GM12878 (cell line): Measurements from ENCODE around the gene BANP. TPM values are rescaled to one million over a fixed set of nuclear protein-coding genes. Genes with fewer than 3 reads are reported as not detected.

Experiments
- ATAC-seq: fragments of 200-7000 bp; cut with Tn5 transposase; 3 replicates; pipeline ENCODE4 v1.9.1; 2020; ENCODE audit warnings: mild to moderate bottlenecking, moderate library complexity
- BruUV-seq: library from RNA; stranded (reverse); fragments of 400-500 nt; replicated peaks from 2 replicates; lab custom pipeline; 2021; lab: Mats Ljungman, UMichigan
- CTCF ChIA-PET: fragments of 300-600 bp; sonication (Branson Sonifier 250); formaldehyde crosslinking; extraction: SDS; loops from one replicate; lab custom pipeline; 2021; ENCODE audit warnings: inconsistent platforms; lab: Yijun Ruan, JAX
- POLR2A ChIA-PET: fragments of 350-600 bp; formaldehyde crosslinking; extraction: SDS; loops from one replicate; lab custom pipeline; 2021; ENCODE audit warnings: inconsistent platforms; lab: Charles Lee
- RAD21 ChIA-PET: fragments of 300-600 bp; sonication (Branson Sonifier 250); formaldehyde crosslinking; loops from one replicate; lab custom pipeline; 2023; ENCODE audit warnings: antibody characterized with exemption; ENCODE audit not compliant: unreplicated experiment; lab: Charles Lee
- SMC1A ChIA-PET: fragments of 300-600 bp; sonication (Branson Sonifier 250); formaldehyde crosslinking; loops from one replicate; lab custom pipeline; 2023; ENCODE audit not compliant: unreplicated experiment, uncharacterized antibody; lab: Charles Lee
- DNase-seq: peaks from one replicate; pipeline ENCODE4 v3.0.0-alpha.2; 2011; ENCODE audit warnings: low read depth, low spot score
- FAIRE-seq: peaks from 3 replicates; lab custom pipeline; 2011; peaks lifted over from hg19 to GRCh38; lab: Jason Lieb, UNC
- H2AFZ ChIP-seq: 2 replicates; pipeline ENCODE4 v1.6.0; 2011; ENCODE audit warnings: low read depth, low read length, control low read depth; ENCODE audit not compliant: control insufficient read depth
- H3K27ac ChIP-seq: 2 replicates; pipeline ENCODE4 v1.5.1; 2011; ENCODE audit warnings: control low read depth; ENCODE audit not compliant: control insufficient read depth, insufficient read depth
- H3K27me3 ChIP-seq, 2 experiments: replicated peaks in 1 of 2; 2 replicates each; pipeline versions ENCODE4 v1.6.0 to v1.6.1; 2011; ENCODE audit warnings: low read length in 1 of 2; ENCODE audit not compliant: control insufficient read depth in 2 of 2, insufficient read depth in 2 of 2
- H3K36me3 ChIP-seq, 2 experiments: 2 replicates each; pipeline ENCODE4 v1.5.1; 2011; ENCODE audit warnings: low read length in 1 of 2; ENCODE audit not compliant: control insufficient read depth in 2 of 2, insufficient read depth in 2 of 2
- H3K4me1 ChIP-seq: 2 replicates; pipeline ENCODE4 v1.6.1; 2011; ENCODE audit warnings: mild to moderate bottlenecking, low read length, moderate library complexity, mixed read lengths; ENCODE audit not compliant: control insufficient read depth, insufficient read depth
- H3K4me2 ChIP-seq: 2 replicates; pipeline ENCODE4 v1.6.0; 2011; ENCODE audit warnings: control low read depth; ENCODE audit not compliant: control insufficient read depth, insufficient read depth
- H3K4me3 ChIP-seq: fragments of 200-600 bp; sonication (generic); 2 replicates; pipeline ENCODE4 v1.5.1; 2016
- H3K79me2 ChIP-seq: 2 replicates; pipeline ENCODE4 v1.6.0; 2011; ENCODE audit warnings: low read length; ENCODE audit not compliant: control insufficient read depth, insufficient read depth
- H3K9ac ChIP-seq: 2 replicates; pipeline ENCODE4 v1.8.0; 2011; ENCODE audit warnings: low read length, control low read depth, mixed read lengths; ENCODE audit not compliant: control insufficient read depth, insufficient read depth
- H3K9me3 ChIP-seq: replicated peaks from 3 replicates; pipeline ENCODE4 v1.5.1; 2011; ENCODE audit warnings: mild to moderate bottlenecking, low read length; ENCODE audit not compliant: control insufficient read depth, insufficient read depth
- H4K20me1 ChIP-seq: 2 replicates; pipeline ENCODE4 v1.6.0; 2011; ENCODE audit not compliant: control insufficient read depth, insufficient read depth
- CHD2 ChIP-seq: IDR thresholded peaks from 2 replicates; pipeline ENCODE4 v1.6.1; 2011; ENCODE audit warnings: low read depth, low read length, improper control_type of control experiment, borderline replicate concordance
- MAX ChIP-seq: IDR thresholded peaks from 2 replicates; pipeline ENCODE4 v1.6.1; 2012; ENCODE audit warnings: low read depth, low read length, improper control_type of control experiment
- MTA3 ChIP-seq: IDR thresholded peaks from 2 replicates; pipeline ENCODE4 v1.6.1; 2012; ENCODE audit warnings: low read length, inconsistent platforms, borderline replicate concordance
- PKNOX1 ChIP-seq: fragments of 450-650 bp; IDR thresholded peaks from 2 replicates; pipeline ENCODE4 v1.6.1; 2016; ENCODE audit warnings: mild to moderate bottlenecking
- PRDM15 ChIP-seq: fragments of 450-650 bp; formaldehyde crosslinking; IDR thresholded peaks from 2 replicates; pipeline ENCODE4 v1.4.0; 2020; ENCODE audit warnings: mild to moderate bottlenecking, moderate library complexity
- SPI1 ChIP-seq: IDR thresholded peaks from 2 replicates; pipeline ENCODE4 v1.6.1; 2011; ENCODE audit warnings: low read depth, mild to moderate bottlenecking, low read length, moderate library complexity, borderline replicate concordance; ENCODE audit not compliant: insufficient read depth
- WGBS: methylation state at CpG from one replicate; pipeline ENCODE4 v1.1.6; 2016; ENCODE audit warnings: low lambda C conversion rate; ENCODE audit not compliant: insufficient replicate concordance, insufficient coverage; ENCODE audit errors: missing lambda C conversion rate; 5-methylcytosine and 5-hydroxymethylcytosine counted together
- in situ Hi-C: fragments of 300-500 bp; cut with MboI; formaldehyde crosslinking; loops from 9 replicates; pipeline ENCODE4 v1.14.3; 2018; ENCODE audit warnings: mixed read lengths
- intact Hi-C: fragments of 100-400 bp; cut with micrococcal nuclease; formaldehyde crosslinking; loops from one replicate; pipeline ENCODE4 v1.14.2; 2022; ENCODE audit not compliant: unreplicated experiment
- polyA plus RNA-seq, 11 experiments: library from polyadenylated mRNA; depleted of rRNA in 4 of 11; unstranded in 6 of 11; stranded (reverse) in 5 of 11; fragments of >200 nt; fragmentation: Nextera tagmentation in 4 of 11; fragmentation: Illumina TruSeq in 1 of 11; extraction: Ambion mirVana in 4 of 11; extraction: Trizol in 1 of 11; gene quantifications; 1 replicate in 1 of 11; 2 replicates in 10 of 11; pipeline versions ENCODE4 v1.2.1 to v1.2.3, GENCODE V29; 2011 to 2016; ENCODE audit warnings: inconsistent platforms in 2 of 11, missing spikeins in 2 of 11, low read depth in 1 of 11
- total RNA-seq, 4 experiments: library from RNA; depleted of rRNA in 3 of 4; stranded (reverse); fragments of >200 nt in 3 of 4; fragmentation: Illumina TruSeq in 1 of 4; extraction: Trizol in 1 of 4; gene quantifications; 2 replicates each; pipeline versions ENCODE4 v1.2.1 to v1.2.3, GENCODE V29; 2013 to 2021

Gene BANP
- total and polyA plus RNA-seq, 10 of the 15 experiments (the other 5 are each of a cell fraction or from before 2014, with no cell fraction given) = 3.9 to 21.9 (median 12.2) TPM

GRCh38 chr16:87956098-87956364 lies 4.8 kb downstream of the BANP start:
- H3K4me1 ChIP-seq = peaks cover 20% of the 10 kb centered on the region

More at GRCh38 chr16:87956098-87956364, 4.8 kb downstream of the BANP start:
- intact Hi-C loops = loop anchor here (5.0 to 10.0 kb wide), 2 partner anchors 89 to 481 kb away; no protein-coding TSS in a partner anchor
- Histone ChIP-seq H4K20me1 (no peaks in the 10 kb centered on the region), H3K27me3 (no peaks in the 10 kb centered on the region), H3K36me3 (peaks cover 0 to 10% of the 10 kb centered on the region in 2 experiments; a peak in 3 of 4 replicates), H3K27ac (peak overlapping the region; percentile 81), H3K4me2 (peak overlapping the region; percentile 93), H3K4me3 (peak overlapping the region; percentile 56), H2AFZ (no peak overlapping the region), H3K9ac (peak overlapping the region; percentile 68)
- ChIA-PET RAD21 (interaction anchor here (1.2 kb wide), 1 partner anchor 177 kb away, joined by 4 read pairs; no protein-coding TSS in a partner anchor), SMC1A (interaction anchor here (1.7 kb wide), 1 partner anchor 177 kb away, joined by 4 read pairs; no protein-coding TSS in a partner anchor), CTCF (interaction anchor here (0.6 to 1.9 kb wide), 5 partner anchors 10 to 177 kb away, joined by 3 to 6 read pairs (median 4); no protein-coding TSS in a partner anchor)
- no peak for FAIRE-seq
- no peak for ATAC-seq
- in situ Hi-C loops = loop anchor here (25.0 kb wide), 1 partner anchor 481 kb away; no protein-coding TSS in a partner anchor
- BruUV-seq = no TSS peak
- TF ChIP-seq PRDM15 (no peak), MAX (0 out of 2 replicates have a peak, but pooled peaks have one; percentile 2), PKNOX1 (peak; percentile 70), CHD2 (no peak), SPI1 (peak; percentile 57; the same call in 1 of the 2 replicates), MTA3 (0 out of 2 replicates have a peak, but pooled peaks have one; percentile 14)
- TF ChIP-seq, all 136 proteins: peak for 4
- no peak for DNase-seq
- H3K79me2 ChIP-seq = peaks cover 81% of the 10 kb centered on the region
- WGBS = 46% methylated on average over 3 of the region's 3 CpGs
- H3K9me3 ChIP-seq = no peaks in the 10 kb centered on the region
- POLR2A ChIA-PET = no interaction called here
